ENCODE results near the gene LAMTOR2.

Gene LAMTOR2

GRCh38 chr1:156095906-156096508 is 41.4 kb downstream of the LAMTOR2 start:
- H3K27ac ChIP-seq (ENCODE audit: poor library complexity, severe bottlenecking), result peak overlapping the region; percentile 51
- no peak for TF ChIP-seq CTCF (IDR thresholded peaks at IDR 0.05; ENCODE audit: poor library complexity, severe bottlenecking)
- no peaks in the 10 kb centered on the region for H3K9me3 ChIP-seq (ENCODE audit: severe bottlenecking)
- H3K4me1 ChIP-seq (ENCODE audit: insufficient read depth, poor library complexity, severe bottlenecking), result peaks cover 24% of the 10 kb centered on the region
- H3K27me3 ChIP-seq (ENCODE audit: insufficient read depth, poor library complexity, severe bottlenecking), result no peaks in the 10 kb centered on the region
- no peak overlapping the region for H3K4me3 ChIP-seq (ENCODE audit: severe bottlenecking)
- no peaks in the 10 kb centered on the region for H3K36me3 ChIP-seq (ENCODE audit: low read depth)
- ATAC-seq (ENCODE audit: low read depth), result peak; percentile 45
- DNase-seq (ENCODE audit: low spot score), result no peak

GRCh38 chr1:156096640-156097391 is 42.2 kb downstream of the LAMTOR2 start:
- H3K27ac ChIP-seq (ENCODE audit: poor library complexity, severe bottlenecking), result peak overlapping the region; percentile 51
- no peaks in the 10 kb centered on the region for H3K27me3 ChIP-seq (ENCODE audit: insufficient read depth, poor library complexity, severe bottlenecking)
- peak; percentile 84 for DNase-seq (ENCODE audit: low spot score)
- H3K4me3 ChIP-seq (ENCODE audit: severe bottlenecking), result no peak overlapping the region
- peaks cover 23% of the 10 kb centered on the region for H3K4me1 ChIP-seq (ENCODE audit: insufficient read depth, poor library complexity, severe bottlenecking)
- no peaks in the 10 kb centered on the region for H3K9me3 ChIP-seq (ENCODE audit: severe bottlenecking)
- peak; percentile 96 for TF ChIP-seq CTCF (IDR thresholded peaks at IDR 0.05; ENCODE audit: poor library complexity, severe bottlenecking)
- peak; percentile 93 for ATAC-seq (ENCODE audit: low read depth)
- no peaks in the 10 kb centered on the region for H3K36me3 ChIP-seq (ENCODE audit: low read depth)

- H3K4me3 ChIP-seq (ENCODE audit: severe bottlenecking), result no peak overlapping the region
- peaks cover 23% of the 10 kb centered on the region for H3K4me1 ChIP-seq (ENCODE audit: insufficient read depth, poor library complexity, severe bottlenecking)
- ATAC-seq (ENCODE audit: low read depth) (no peak), DNase-seq (ENCODE audit: low spot score) (no peak)
- no peaks in the 10 kb centered on the region for H3K36me3 ChIP-seq (ENCODE audit: low read depth)
- no peaks in the 10 kb centered on the region for H3K9me3 ChIP-seq (ENCODE audit: severe bottlenecking)
- H3K27ac ChIP-seq (ENCODE audit: poor library complexity, severe bottlenecking), result peak overlapping the region; percentile 51
- no peak for TF ChIP-seq CTCF (IDR thresholded peaks at IDR 0.05; ENCODE audit: poor library complexity, severe bottlenecking)
- H3K27me3 ChIP-seq (ENCODE audit: insufficient read depth, poor library complexity, severe bottlenecking), result no peaks in the 10 kb centered on the region
Measured at GRCh38 chr1:156097499-156098178, 43.1 kb downstream of the LAMTOR2 start.

- no peaks in the 10 kb centered on the region for H3K36me3 ChIP-seq (ENCODE audit: low read depth)
- H3K27me3 ChIP-seq (ENCODE audit: insufficient read depth, poor library complexity, severe bottlenecking), result no peaks in the 10 kb centered on the region
- no peak overlapping the region for H3K4me3 ChIP-seq (ENCODE audit: severe bottlenecking)
- DNase-seq (ENCODE audit: low spot score), result no peak
- no peak overlapping the region for H3K27ac ChIP-seq (ENCODE audit: poor library complexity, severe bottlenecking)
- TF ChIP-seq CTCF (IDR thresholded peaks at IDR 0.05; ENCODE audit: poor library complexity, severe bottlenecking), result no peak
- no peaks in the 10 kb centered on the region for H3K9me3 ChIP-seq (ENCODE audit: severe bottlenecking)
- peaks cover 32% of the 10 kb centered on the region for H3K4me1 ChIP-seq (ENCODE audit: insufficient read depth, poor library complexity, severe bottlenecking)
- ATAC-seq (ENCODE audit: low read depth), result no peak
Measured at GRCh38 chr1:156098784-156099183, 44.2 kb downstream of the LAMTOR2 start.

Data from RWPE2 (cell line).